Stimulated activated CD4-positive, alpha-beta T cell treated with anti-CD3 and anti-CD28 coated beads, Interleukin-1b, Interleukin-23, amount 100 ng/mL, for 1 hour (primary cell): Measurements from ENCODE around the gene STX12.

Experiments used
- DNase-seq, 2 donors: peaks; one replicate each; pipeline ENCODE4 v3.0.0-alpha.2; 2020; ENCODE audit warnings: low read depth in 2 of 2

STX12 gene

GRCh38 chr1:27772932-27773825 is at the start of gene STX12:
STX12 (plus strand) TSS chr1:27773219; CDS start chr1:27773308, 89 bp downstream.
- DNase-seq: peak; percentile 96

- DNase-seq: no peak
Observed at GRCh38 chr1:27724961-27725373, 48.1 kb upstream of the STX12 start.

- DNase-seq: peak; percentile 98 to 99
Observed at GRCh38 chr1:27725374-27726172, 47.4 kb upstream of the STX12 start, which contains the start of gene FAM76A. FAM76A (plus strand) TSS chr1:27725961; CDS start chr1:27726081, 120 bp downstream.

GRCh38 chr1:27726173-27727044 is 46.6 kb upstream of the STX12 start:
- DNase-seq: no peak

- no peak for DNase-seq
Observed at GRCh38 chr1:27727126-27727525, 45.9 kb upstream of the STX12 start.

GRCh38 chr1:27736252-27736651 is 36.8 kb upstream of the STX12 start:
- no peak for DNase-seq

GRCh38 chr1:27741121-27741520 is 31.9 kb upstream of the STX12 start:
- no peak for DNase-seq

GRCh38 chr1:27744556-27744955 is 28.5 kb upstream of the STX12 start:
- no peak for DNase-seq

GRCh38 chr1:27745466-27745865 is 27.6 kb upstream of the STX12 start:
- DNase-seq: no peak

GRCh38 chr1:27752360-27752759 is 20.7 kb upstream of the STX12 start:
- no peak for DNase-seq

- DNase-seq: no peak
Observed at GRCh38 chr1:27755286-27755685, 17.7 kb upstream of the STX12 start.

GRCh38 chr1:27755865-27756264 is 17.2 kb upstream of the STX12 start:
- no peak for DNase-seq

- DNase-seq: no peak
Observed at GRCh38 chr1:27759236-27759635, 13.8 kb upstream of the STX12 start.

- no peak for DNase-seq
Observed at GRCh38 chr1:27760426-27760825, 12.6 kb upstream of the STX12 start.

GRCh38 chr1:27762033-27762432 is 11.0 kb upstream of the STX12 start:
- DNase-seq: no peak

- no peak for DNase-seq
Observed at GRCh38 chr1:27763358-27763757, 9.7 kb upstream of the STX12 start.

- DNase-seq: no peak
Observed at GRCh38 chr1:27770293-27770830, 2.7 kb upstream of the STX12 start.

- no peak for DNase-seq
Observed at GRCh38 chr1:27772036-27772931, 735 bp upstream of the STX12 start.

GRCh38 chr1:27773826-27774445 is 917 bp downstream of the STX12 start:
- DNase-seq: no peak

- no peak for DNase-seq
Observed at GRCh38 chr1:27774654-27775053, 1.6 kb downstream of the STX12 start.
